Sigmoid colon (tissue), 4 donors: ENCODE data around the gene NADSYN1.

Experiments
- CTCF ChIP-seq, 4 experiments: fragments of 450-650 bp in 3 of 4; fragments of 200-600 bp in 1 of 4; IDR thresholded peaks; one replicate each; pipeline ENCODE4 v1.5.1; 2016 to 2019; ENCODE audit warnings: antibody characterized with exemption in 4 of 4, mild to moderate bottlenecking in 3 of 4, moderate library complexity in 2 of 4
- EP300 ChIP-seq, 4 donors: sonication (generic); formaldehyde crosslinking; IDR thresholded peaks; one replicate each; pipeline ENCODE4 v1.6.1; 2017; ENCODE audit warnings: antibody characterized with exemption in 4 of 4
- POLR2A ChIP-seq, 2 donors: fragments of 450-650 bp; IDR thresholded peaks; one replicate each; pipeline ENCODE4 v1.6.1; 2016; ENCODE audit warnings: antibody characterized with exemption in 2 of 2, mild to moderate bottlenecking in 2 of 2, moderate library complexity in 2 of 2
- POLR2AphosphoS5 ChIP-seq, 4 donors: sonication (generic); formaldehyde crosslinking; IDR thresholded peaks; one replicate each; pipeline ENCODE4 v1.6.1; 2017; ENCODE audit warnings: antibody characterized with exemption in 4 of 4

- TF ChIP-seq CTCF (IDR thresholded peaks at IDR 0.05) (no peak), EP300 (IDR thresholded peaks at IDR 0.05) (no peak), POLR2AphosphoS5 (IDR thresholded peaks at IDR 0.05) (no peak), POLR2A (IDR thresholded peaks at IDR 0.05) (no peak)
Observed at GRCh38 chr11:71501071-71501985, 48.3 kb downstream of the NADSYN1 start.
